Measurements from ENCODE around the gene ARHGEF7. TPM values are rescaled to one million over a fixed set of nuclear protein-coding genes. Genes with fewer than 3 reads are reported as not detected.
"Not testable (repeated sequence)": the region's sequence is repeated elsewhere in the genome, so short reads cannot be mapped to it uniquely, and the experiment has no call there.

ARHGEF7 gene, protein sequence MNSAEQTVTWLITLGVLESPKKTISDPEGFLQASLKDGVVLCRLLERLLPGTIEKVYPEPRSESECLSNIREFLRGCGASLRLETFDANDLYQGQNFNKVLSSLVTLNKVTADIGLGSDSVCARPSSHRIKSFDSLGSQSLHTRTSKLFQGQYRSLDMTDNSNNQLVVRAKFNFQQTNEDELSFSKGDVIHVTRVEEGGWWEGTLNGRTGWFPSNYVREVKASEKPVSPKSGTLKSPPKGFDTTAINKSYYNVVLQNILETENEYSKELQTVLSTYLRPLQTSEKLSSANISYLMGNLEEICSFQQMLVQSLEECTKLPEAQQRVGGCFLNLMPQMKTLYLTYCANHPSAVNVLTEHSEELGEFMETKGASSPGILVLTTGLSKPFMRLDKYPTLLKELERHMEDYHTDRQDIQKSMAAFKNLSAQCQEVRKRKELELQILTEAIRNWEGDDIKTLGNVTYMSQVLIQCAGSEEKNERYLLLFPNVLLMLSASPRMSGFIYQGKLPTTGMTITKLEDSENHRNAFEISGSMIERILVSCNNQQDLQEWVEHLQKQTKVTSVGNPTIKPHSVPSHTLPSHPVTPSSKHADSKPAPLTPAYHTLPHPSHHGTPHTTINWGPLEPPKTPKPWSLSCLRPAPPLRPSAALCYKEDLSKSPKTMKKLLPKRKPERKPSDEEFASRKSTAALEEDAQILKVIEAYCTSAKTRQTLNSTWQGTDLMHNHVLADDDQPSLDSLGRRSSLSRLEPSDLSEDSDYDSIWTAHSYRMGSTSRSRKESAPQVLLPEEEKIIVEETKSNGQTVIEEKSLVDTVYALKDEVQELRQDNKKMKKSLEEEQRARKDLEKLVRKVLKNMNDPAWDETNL
- 104 TPM for total RNA-seq

- DNase-seq (ENCODE audit: low spot score), result no peak
These were observed at the start of gene ARHGEF7 for GRCh38 chr13:111115061-111115964. TSS of gene ARHGEF7 (plus strand) at chr13:111115310. CDS start at chr13:111115527, 217 bp downstream.

GRCh38 chr13:111065698-111066097, 49.4 kb upstream of the ARHGEF7 start:
- DNase-seq (ENCODE audit: low spot score), result no peak

GRCh38 chr13:111066544-111066943, 48.6 kb upstream of the ARHGEF7 start:
- DNase-seq (ENCODE audit: low spot score), result no peak

DNA sequence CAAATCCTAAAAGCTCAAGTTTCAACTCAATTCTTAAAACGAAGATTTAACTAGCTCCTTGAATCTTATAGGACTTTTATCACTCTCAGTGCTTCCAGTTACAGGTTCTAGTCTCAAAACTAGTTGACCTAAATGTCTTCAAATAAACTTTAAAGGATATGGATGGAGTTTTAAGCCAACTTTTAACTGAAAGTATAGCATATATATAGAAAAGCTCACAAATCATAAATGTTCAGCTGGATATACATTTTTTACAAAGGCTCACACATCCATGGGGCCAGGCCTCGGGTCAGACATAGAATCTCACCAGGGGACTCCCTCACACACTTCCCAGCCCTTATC, 47.1 kb upstream of the ARHGEF7 start:
- no peak for DNase-seq (ENCODE audit: low spot score)

DNA sequence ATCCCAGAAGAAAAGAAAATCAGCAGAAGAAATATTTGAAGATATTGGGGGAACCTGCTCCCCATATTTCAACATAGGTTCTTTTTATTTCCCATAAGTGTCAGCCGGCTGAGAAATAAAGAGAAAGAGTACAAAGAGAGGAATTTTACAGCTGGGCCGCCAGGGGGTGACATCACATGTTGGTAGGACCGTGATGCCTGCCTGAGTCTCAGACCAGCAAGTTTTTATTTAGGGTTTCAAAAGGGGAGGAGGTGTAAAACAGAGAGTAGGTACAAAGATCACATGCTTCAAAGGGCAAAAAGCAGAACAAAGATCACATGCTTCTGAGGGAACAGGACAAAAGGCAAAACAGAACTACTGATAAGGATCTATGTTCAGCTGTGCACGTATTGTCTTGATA, 44.0 kb upstream of the ARHGEF7 start:
- DNase-seq (ENCODE audit: low spot score), result not testable (repeated sequence)

DNA sequence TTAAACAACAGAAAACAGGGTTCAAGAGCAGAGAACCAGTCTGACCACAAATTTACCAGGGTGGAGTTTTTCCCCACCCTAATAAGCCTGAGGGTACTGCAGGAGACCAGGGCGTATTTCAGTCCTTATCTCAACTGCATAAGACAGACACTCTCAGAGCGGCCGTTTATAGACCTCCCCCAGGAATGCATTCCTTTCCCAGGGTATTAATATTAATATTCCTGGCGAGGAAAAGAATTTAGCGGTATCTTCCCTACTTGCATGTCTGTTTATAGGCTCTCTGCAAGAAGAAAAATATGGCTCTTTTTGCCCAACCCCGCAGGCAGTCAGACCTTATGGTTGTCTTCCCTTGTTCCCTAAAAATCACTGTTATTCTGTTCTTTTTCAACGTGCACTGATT, 43.6 kb upstream of the ARHGEF7 start:
- not testable (repeated sequence) for DNase-seq (ENCODE audit: low spot score)

- no peak for DNase-seq (ENCODE audit: low spot score)
These were observed 40.3 kb upstream of the ARHGEF7 start for GRCh38 chr13:111074826-111075225.

DNA sequence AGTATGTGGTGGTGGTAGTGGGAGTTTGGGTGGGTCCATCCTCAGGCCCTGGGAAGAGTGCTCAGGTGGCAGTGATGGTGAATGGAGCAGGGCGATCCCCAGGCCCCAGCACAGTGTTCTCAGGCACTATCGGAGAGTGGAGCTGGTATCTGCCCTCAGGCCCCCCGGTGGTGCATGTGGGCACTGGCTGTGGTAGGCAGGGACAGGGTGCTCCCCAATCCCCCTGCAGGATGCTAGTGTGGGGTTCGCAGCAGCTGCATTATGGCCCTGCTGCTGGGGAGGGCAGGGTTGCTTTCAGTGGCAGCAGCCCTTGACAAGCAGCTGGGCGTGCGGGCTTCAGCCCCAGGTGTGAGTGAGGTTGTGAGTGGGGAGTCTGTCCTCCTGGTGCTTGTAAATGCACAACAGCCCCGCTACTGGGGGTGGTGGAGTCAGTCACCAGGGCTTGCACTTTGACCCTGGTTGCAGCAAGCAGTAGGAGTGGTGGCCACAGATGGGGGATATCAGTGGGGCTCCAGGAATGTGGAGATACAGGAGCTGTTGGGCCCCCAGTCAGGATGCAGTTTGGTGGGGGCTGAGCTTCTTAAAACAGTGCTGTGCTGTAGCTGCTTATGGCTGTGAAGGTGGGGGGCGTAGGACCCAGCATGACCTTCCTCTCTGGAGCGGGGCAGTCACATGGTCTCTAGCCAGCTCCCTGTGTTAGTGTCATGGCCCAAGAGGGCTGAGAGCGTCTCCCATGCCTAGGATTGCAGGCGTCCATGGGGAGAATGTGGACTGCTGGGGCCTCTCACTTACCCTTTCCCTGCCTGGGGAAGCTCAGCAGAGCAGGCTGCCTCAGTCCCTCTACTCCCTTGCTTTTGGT, 38.7 kb upstream of the ARHGEF7 start:
- no peak for DNase-seq (ENCODE audit: low spot score)

- DNase-seq (ENCODE audit: low spot score), result no peak
These were observed 35.7 kb upstream of the ARHGEF7 start for GRCh38 chr13:111079375-111079774.

- DNase-seq (ENCODE audit: low spot score), result no peak
These were observed 34.5 kb upstream of the ARHGEF7 start for GRCh38 chr13:111080642-111081041.

DNA sequence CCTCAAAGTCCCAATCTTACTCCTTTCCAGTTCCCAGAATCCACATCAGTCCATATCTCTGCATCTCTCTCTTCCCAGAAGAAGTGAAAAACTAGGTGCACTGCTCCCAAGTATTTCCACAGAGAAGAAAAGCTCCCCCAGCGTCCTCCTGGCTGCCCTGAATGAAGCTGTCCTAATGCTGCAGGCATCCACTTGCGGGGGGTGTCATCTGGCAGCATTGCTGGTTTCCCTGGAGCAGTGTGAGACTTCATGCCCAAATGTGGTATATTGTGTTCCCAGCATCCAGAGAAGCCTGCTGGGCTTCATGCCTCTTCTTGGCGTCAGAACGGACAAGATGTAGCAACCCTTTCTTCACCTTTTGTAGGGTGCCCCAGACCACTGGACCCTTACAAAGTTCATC, 32.9 kb upstream of the ARHGEF7 start:
- no peak for DNase-seq (ENCODE audit: low spot score)

GRCh38 chr13:111082769-111083168, 32.3 kb upstream of the ARHGEF7 start:
- DNase-seq (ENCODE audit: low spot score), result not testable (repeated sequence)

DNA sequence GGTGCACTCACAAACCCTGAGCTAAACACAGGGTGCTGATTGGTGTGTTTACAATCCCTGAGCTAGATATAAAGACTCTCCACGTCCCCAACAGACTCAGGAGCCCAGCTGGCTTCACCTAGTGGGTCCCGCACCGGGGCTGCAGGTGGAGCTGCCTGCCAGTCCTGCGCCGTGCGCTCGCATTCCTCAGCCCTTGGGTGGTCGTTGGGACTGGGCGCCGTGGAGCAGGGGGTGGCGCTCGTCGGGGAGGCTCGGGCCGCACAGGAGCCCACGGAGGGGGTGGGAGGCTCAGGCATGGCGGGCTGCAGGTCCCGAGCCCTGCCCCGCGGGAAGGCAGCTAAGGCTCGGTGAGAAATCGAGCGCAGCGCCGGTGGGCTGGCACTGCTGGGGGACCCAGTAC, 31.4 kb upstream of the ARHGEF7 start:
- DNase-seq (ENCODE audit: low spot score), result not testable (repeated sequence)

- DNase-seq (ENCODE audit: low spot score), result no peak
These were observed 24.9 kb upstream of the ARHGEF7 start for GRCh38 chr13:111090169-111090568.

DNA sequence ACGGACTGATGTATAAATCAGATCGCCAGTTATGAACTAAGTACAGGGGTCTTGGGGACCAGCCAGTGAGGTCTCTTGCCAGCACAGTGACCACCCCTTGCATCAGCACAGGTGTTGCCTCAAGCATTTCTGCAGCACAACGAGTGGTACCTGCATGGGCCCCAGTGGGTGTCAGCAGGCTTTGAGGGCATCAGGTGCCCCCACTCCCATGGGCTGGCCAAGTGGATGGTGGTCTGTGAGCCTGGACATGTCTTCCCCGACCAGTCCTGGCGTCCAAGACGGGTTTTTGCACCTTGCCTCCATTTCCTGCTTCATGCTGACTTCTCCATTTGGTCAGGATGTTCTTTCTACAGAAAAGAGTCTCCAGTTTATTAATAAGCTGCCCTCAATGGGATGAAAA, 22.4 kb upstream of the ARHGEF7 start:
- no peak for DNase-seq (ENCODE audit: low spot score)

GRCh38 chr13:111093136-111093535, 22.0 kb upstream of the ARHGEF7 start:
- DNase-seq (ENCODE audit: low spot score), result no peak

DNA sequence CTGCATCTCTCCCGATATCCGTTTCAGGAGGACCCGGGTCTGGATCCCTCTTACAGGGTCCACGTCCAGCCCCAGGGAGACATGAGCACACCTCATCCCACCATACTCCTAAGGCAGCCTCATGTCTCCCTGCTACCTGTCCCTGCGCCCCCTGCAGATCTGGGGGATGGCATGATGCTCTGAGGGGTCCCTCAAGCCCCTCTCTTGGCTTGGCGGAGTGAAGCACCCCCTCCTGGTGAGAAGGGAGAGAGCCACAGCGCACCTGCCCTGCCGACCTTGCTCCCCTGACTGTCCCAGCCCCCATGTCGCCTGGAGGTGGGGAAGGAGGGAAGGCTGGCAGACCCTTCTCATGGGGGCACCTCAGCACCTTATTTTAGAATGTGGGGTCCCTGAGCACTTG, 21.5 kb upstream of the ARHGEF7 start:
- no peak for DNase-seq (ENCODE audit: low spot score)

- no peak for DNase-seq (ENCODE audit: low spot score)
These were observed 19.9 kb upstream of the ARHGEF7 start for GRCh38 chr13:111095031-111095840.

GRCh38 chr13:111095911-111096501, 19.1 kb upstream of the ARHGEF7 start:
- DNase-seq (ENCODE audit: low spot score), result no peak

- DNase-seq (ENCODE audit: low spot score), result no peak
These were observed 15.8 kb upstream of the ARHGEF7 start for GRCh38 chr13:111099290-111099689.
